ENCODE results near the gene NEUROD2. TPM values are rescaled to one million over a fixed set of nuclear protein-coding genes. Genes with fewer than 3 reads are reported as not detected.

NEUROD2 gene
- under 1 TPM in 8 of 10 donors, not detected in 2; 0.01 to 0.22 (median 0.06) TPM for polyA plus RNA-seq (ENCODE audit: insufficient read length in 10 of 10)
- long read RNA-seq, donor 1, result 0 reads
- long read RNA-seq, donor 2, result 0 reads
- long read RNA-seq, donor 3, full-length matches to known transcripts, result 3 of 3 reads
- long read RNA-seq, donor 3, partial matches to known transcripts, result 0 of 3 reads
- long read RNA-seq, donor 3, other reads (novel, unspliced or antisense), result 0 of 3 reads
- long read RNA-seq, donor 4, result 0 reads
- long read RNA-seq, donor 5, result 0 reads
- long read RNA-seq, donor 6, full-length matches to known transcripts, result 1 of 1 reads
- long read RNA-seq, donor 6, partial matches to known transcripts, result 0 of 1 reads
- long read RNA-seq, donor 6, other reads (novel, unspliced or antisense), result 0 of 1 reads
- long read RNA-seq, donor 7, result 0 reads
- long read RNA-seq, donor 8, partial matches to known transcripts, result 0 of 1 reads
- long read RNA-seq, donor 8, other reads (novel, unspliced or antisense), result 0 of 1 reads
- long read RNA-seq, donor 9, full-length matches to known transcripts, result 3 of 3 reads
- long read RNA-seq, donor 9, partial matches to known transcripts, result 0 of 3 reads
- long read RNA-seq, donor 9, other reads (novel, unspliced or antisense), result 0 of 3 reads

DNA sequence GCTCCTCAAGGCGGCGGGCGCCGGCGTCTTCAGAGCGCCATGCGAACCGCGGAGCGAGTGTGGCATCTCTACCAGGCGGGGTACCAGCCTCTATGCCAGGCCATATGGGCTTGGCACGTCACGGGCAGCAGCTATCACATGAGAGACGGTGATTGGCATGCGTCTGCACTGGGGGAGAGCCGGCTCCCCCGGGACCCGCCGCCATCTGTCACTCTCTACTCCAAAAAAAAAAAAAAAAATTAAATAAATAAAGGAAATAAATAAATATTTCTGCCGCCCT, at the start of gene NEUROD2:
NEUROD2 (minus strand) TSS at position 70 of the 280 bp plus-strand sequence. CDS start 1,321 bp downstream, outside the sequence.
- DNase-seq, result peak in 1 of 3 donors; percentile 2

DNA sequence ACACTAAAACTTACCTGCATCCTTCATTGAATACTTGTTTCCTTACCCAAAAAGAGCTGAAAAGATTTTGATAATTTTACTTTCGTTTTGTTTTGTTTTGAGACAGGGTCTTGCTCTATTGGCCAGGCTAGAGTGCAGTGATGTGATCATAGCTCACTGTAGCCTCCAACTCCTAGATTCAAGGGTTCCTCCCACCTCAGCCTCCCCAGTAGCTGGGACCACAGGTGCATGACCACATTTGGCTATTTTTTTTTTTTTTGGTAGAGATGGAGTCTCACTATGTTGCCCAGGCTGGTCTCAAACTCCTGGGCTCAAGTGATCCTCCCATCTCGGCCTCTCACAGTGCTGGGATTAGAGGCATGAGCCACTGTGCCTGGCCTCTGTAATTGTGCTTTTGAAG, 47.4 kb upstream of the NEUROD2 start:
- no peak for DNase-seq

DNA sequence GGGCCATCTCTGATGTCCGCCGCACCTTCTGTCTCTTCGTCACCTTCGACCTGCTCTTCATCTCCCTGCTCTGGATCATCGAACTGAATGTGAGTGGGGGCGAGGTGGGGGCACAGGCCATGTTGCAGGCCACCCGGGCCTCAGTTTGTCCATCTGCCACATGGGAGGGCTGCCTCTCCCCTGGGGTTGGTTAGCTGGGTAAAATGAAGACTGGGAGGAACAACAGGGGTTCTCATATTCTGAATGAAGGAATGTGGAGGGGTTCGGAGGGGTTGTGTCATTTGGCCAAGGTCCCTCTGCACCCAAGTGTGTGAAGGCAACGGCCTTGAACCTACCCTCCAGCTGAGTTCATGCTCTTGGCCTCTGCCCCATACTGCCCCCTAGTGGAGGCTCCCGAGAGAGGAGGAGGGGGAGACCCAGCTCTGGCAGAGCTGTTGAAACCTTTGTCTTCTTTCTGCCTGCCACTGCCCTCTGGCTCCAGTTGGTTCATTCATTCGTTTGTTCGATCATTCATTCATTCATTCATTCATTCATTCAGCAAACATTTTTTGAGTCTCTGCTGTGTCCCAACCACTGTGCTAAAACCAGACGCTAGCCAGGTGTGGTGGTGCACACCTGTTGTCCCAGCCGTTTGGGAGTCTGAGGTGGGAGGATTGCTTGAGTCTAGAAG, 46.1 kb upstream of the NEUROD2 start:
- no peak for DNase-seq

DNA sequence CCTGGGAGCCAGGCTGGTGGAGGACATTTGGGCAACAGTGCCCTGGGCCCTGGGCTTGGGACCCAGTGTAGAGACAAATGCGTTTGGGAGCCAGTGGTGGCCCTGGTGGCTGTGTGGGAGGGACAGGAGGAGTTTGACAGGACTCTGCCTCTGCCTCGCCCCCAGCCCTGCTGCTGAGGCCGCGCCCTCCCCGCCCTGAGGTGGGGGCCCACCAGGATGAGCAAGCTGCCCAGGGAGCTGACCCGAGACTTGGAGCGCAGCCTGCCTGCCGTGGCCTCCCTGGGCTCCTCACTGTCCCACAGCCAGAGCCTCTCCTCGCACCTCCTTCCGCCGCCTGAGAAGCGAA, 45.6 kb upstream of the NEUROD2 start:
- DNase-seq, result no peak

DNA sequence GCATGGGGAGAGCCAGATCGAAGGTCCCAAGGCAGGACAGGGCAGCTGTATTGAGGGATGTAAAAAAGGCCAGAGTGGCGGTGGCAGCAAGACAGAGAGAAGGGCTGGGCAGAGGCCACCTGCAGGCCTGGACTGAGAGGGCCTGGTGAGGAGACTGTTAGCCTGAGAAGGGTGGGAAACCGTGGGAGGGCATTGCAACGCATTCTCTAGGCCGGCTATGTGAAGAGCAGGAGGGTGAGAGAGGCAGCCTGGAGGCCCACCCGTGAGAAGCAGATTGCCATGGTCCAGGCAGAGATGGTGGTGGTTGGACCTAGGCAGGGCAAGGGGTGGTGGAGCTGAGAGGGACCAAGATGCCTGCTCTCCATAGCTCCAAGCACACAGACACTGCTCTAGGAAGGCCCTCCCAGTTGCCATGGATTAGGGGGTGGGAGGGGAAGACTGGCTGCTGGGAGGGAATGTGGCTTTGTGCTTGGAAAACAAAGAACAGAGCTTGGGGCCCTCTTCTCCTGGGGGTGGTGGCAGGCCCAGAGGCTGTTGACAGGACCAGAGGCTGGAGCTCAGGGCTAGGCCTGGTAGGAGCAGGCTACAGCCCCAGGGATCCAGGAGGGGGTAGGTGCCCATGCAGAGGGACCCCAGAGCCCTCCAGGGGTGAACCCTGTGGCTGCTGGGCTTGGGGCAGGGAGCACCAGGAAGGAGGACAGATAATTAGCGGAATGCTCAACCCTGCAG, 45.0 kb upstream of the NEUROD2 start:
- no peak for DNase-seq

DNA sequence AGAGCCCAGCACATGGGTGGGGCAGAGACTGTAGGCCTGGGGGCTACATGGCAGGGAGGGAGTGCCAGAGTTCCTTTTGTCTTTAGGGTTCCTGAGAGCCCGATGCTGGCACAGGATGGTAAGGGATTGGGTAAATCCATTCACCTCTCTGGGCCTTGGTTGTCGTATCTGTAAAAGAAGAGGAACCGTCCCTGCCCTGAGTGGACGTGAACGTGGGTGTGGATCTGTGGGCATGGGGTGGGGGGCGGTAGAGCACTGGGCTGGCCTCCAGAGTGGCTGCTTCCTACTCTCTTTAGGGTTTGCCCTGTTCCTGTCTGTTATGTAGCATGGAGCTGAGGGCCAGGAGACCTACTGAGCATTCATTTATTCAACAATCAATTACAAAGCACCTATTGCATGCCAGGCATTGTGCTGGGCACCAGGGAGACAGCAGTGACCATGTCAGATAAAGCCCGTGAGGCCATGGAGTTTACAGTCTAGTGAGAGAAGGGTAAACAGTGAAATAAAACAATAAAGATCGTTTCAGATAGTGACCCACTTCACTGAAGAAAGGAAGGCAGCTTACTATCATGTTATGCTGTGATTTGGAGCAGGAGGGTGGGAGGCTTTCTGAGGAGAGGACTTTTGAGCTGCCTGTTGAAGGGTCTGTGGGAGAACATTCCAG, 44.3 kb upstream of the NEUROD2 start:
- no peak for DNase-seq

- no peak for DNase-seq
Observed at GRCh38 chr17:39650121-39650579, 42.4 kb upstream of the NEUROD2 start.

GRCh38 chr17:39648616-39649366, 41.1 kb upstream of the NEUROD2 start:
- no peak for DNase-seq

DNA sequence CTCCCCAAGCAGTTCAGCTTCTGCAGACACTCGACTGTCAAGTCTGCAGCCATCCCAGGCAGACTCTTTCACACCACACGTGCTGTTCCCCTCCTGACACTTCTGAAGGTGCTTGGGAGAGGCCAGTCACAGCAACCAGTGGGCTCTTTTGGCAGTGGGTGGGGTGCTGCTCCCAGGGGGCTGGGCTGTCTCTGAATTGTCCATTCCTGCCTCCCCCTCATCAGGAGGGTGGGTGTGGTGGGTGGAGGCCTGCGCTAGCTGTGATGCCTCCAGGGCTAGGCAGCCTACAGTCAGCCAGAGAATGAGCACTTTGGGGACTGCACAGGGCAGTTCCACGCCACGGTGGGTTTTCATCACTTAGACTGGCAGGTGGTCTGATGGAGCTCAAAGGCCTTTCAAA, 39.5 kb upstream of the NEUROD2 start:
- no peak for DNase-seq

DNA sequence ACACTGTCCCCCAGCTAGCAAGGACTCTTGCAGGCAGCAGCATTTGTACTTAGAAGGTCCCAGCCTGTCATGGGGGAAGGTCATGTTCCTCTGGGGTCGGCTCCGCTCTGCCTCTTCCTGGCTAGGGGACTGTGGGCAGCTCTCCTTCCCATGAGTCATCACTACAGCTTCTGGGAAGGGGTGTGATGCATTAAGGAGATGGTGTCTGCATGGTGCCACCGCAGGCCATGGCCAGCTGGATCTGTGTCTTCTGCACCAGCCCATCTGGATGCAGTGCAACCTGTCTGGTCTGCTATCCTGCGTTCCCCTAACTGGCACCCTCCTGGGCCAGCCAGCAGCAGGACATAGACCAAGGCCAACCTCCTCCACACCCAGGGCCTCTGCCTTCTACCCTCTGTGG, 35.6 kb upstream of the NEUROD2 start:
- no peak for DNase-seq

DNA sequence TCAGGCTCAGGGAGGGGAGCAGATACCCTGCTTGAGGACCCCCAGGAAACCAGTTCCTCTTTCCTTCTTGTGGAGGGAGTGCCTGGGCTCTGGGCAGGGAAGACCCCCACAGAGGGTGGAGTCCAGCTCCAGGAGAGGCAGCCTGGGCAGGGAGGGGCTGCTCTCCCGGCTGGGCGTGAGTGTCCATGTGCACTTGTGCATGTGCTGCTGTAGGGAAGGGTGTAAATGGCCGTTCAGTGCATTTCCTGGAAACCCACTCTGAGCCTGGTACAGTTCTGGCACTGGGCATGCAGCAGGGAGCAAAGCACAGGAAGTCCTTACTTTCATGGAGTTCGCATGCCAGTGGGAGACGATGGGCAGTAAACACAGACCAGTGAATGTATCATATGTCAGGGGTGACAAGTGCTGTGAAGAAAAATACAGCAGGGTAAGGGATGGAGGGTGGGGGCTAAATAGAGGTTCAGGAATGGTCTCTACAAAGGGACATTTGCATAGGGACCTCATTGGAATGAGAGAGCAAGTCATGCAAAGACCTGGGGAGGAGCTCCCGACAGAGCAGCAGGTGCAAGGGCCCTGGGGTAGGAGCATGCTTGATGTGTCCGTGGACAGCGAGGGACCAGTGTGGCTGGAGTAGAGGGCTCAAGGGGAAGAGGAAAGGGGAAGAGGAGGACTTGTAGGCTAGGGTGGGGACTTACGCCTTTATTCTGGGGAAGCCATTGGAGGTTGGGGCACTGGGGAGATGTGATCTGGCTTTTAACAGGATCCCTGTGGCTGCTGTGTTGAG, 34.8 kb upstream of the NEUROD2 start:
- no peak for DNase-seq

GRCh38 chr17:39641883-39642282, 34.2 kb upstream of the NEUROD2 start:
- DNase-seq, result no peak

DNA sequence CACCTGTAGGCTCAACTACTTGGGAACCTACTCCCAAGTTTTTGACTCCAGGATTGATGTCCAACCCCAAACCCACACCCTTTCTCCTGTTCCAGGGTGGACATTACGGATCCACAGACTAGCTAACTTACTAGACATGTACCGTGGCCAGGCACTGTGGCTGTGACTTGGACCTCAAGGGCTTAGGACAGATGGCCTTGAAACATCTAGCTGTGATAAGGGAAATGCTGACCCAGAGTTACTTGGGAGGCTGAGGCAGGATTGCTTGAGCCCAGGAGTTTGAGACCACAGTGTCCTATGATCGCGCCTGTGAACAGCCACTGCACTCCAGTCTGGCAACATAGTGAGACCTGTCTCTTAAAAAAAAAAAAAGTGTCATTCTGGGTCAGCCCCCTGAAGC, 33.4 kb upstream of the NEUROD2 start:
- DNase-seq, result no peak

GRCh38 chr17:39640591-39641031, 32.9 kb upstream of the NEUROD2 start:
- no peak for DNase-seq

- DNase-seq, result no peak
Observed at GRCh38 chr17:39639566-39640458, 32.1 kb upstream of the NEUROD2 start.

GRCh38 chr17:39639043-39639442, 31.3 kb upstream of the NEUROD2 start:
- DNase-seq, result no peak

GRCh38 chr17:39638317-39638716, 30.6 kb upstream of the NEUROD2 start:
- no peak for DNase-seq

DNA sequence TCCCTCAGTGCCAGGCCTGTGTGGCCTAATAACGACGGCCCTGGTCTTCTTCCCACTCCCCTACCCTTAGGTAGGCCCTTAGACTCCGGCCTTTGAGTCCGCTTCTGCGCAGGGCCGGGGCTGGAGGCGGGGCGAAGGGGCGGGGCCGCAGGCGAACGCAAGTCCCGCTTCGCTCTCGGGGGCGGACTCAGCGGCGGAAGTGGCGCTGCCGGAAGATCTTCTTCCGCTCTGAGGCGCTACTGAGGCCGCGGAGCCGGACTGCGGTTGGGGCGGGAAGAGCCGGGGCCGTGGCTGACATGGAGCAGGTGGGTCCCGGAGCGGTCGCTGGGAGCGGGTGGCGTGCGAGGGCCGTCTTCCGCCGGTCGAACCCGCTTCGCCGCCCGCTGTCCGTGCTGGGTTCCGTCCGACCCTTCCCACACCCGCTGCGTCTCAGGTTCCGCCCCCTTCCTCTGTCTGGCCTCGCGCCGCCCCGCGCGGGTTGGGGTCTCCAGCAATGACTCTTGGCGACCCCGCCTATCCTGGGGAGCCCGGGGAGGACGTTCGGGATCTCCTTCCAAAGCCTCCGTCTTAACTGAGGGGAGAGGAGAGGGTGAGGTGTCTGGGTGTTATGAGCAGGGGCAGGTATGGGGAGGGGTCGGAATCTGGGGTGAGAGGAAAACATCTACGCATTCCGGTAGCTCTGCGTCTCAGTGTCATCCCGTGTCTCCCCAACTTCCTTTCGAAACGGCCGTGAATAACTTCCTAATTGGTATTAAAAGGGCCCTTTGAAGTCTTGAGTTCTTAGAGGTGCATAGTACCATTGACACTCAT, 29.4 kb upstream of the NEUROD2 start, which contains the start of gene STARD3:
STARD3 (plus strand) TSS at position 218 of the 810 bp plus-strand sequence. CDS start 16,388 bp downstream, outside the sequence.
- peak; percentile 83 to 97 (median 92) for DNase-seq

Measured in muscle of back (tissue), 13 donors.